CD4-positive, alpha-beta T cell (primary cell): Measurements from ENCODE around the gene KCNJ3. TPM values are rescaled to one million over a fixed set of nuclear protein-coding genes. Genes with fewer than 3 reads are reported as not detected.

Experiments used
- ATAC-seq: fragments of 200-7000 bp; cut with Tn5 transposase; one replicate; pipeline ENCODE4 v1.10.0; 2022; ENCODE audit warnings: mild to moderate bottlenecking; ENCODE audit not compliant: poor library complexity
- CTCF ChIA-PET: fragments of 350-600 bp; sonication (Branson Sonifier 250); formaldehyde crosslinking; loops from one replicate; lab custom pipeline; 2021; ENCODE audit warnings: antibody characterized with exemption, inconsistent platforms; lab: Charles Lee
- POLR2A ChIA-PET: fragments of 350-600 bp; sonication (Branson Sonifier 250); formaldehyde crosslinking; loops from one replicate; lab custom pipeline; 2021; ENCODE audit warnings: antibody characterized with exemption, inconsistent platforms; lab: Charles Lee
- DNase-seq, 14 experiments: peaks; one replicate each; pipeline ENCODE4 v3.0.0-alpha.2; 2013 to 2020; ENCODE audit warnings: mixed read lengths in 2 of 14
- H3K27ac ChIP-seq, 2 donors: one replicate each; pipeline versions ENCODE4 v1.5.1 to v1.7.0; 2013; ENCODE audit warnings: low read length in 2 of 2, low read depth in 1 of 2, mild to moderate bottlenecking in 1 of 2
- H3K27me3 ChIP-seq, 2 experiments: 1 replicate in 1 of 2; 2 replicates in 1 of 2; pipeline versions ENCODE4 v1.6.1 to v1.7.0; 2013; ENCODE audit warnings: low read length in 2 of 2, control low read depth in 1 of 2, mild to moderate bottlenecking in 1 of 2, moderate library complexity in 1 of 2; ENCODE audit not compliant: insufficient read depth in 2 of 2, control insufficient read depth in 1 of 2
- H3K36me3 ChIP-seq: one replicate; pipeline ENCODE4 v1.6.1; 2013; ENCODE audit warnings: low read length, control low read depth; ENCODE audit not compliant: insufficient read depth
- H3K4me1 ChIP-seq: one replicate; pipeline ENCODE4 v1.6.1; 2013; ENCODE audit warnings: low read length, control low read depth; ENCODE audit not compliant: insufficient read depth
- H3K4me3 ChIP-seq: one replicate; pipeline ENCODE4 v1.5.1; 2013; ENCODE audit warnings: mild to moderate bottlenecking, low read length, moderate library complexity
- H3K9me3 ChIP-seq, 2 experiments: 1 replicate in 1 of 2; 2 replicates in 1 of 2; pipeline versions ENCODE4 v1.6.1 to v1.7.0; 2013; ENCODE audit warnings: low read length in 2 of 2, mild to moderate bottlenecking in 2 of 2, control low read depth in 1 of 2, moderate library complexity in 1 of 2; ENCODE audit not compliant: control insufficient read depth in 1 of 2, insufficient read depth in 1 of 2
- H3K27ac Mint-ChIP-seq: one replicate; pipeline ENCODE4 v1.8.0; 2020; ENCODE audit warnings: mixed read lengths
- H3K27me3 Mint-ChIP-seq: one replicate; pipeline ENCODE4 v1.8.0; 2021; ENCODE audit warnings: mixed read lengths
- H3K36me3 Mint-ChIP-seq: one replicate; pipeline ENCODE4 v1.8.0; 2021; ENCODE audit warnings: low read depth, mixed read lengths
- H3K4me1 Mint-ChIP-seq: one replicate; pipeline ENCODE4 v1.8.0; 2021; ENCODE audit warnings: low read depth, mixed read lengths
- H3K4me3 Mint-ChIP-seq: one replicate; pipeline ENCODE4 v1.8.0; 2020; ENCODE audit warnings: mild to moderate bottlenecking, mixed read lengths
- H3K9me3 Mint-ChIP-seq: one replicate; pipeline ENCODE4 v1.8.0; 2020; ENCODE audit warnings: mixed read lengths
- intact Hi-C, 2 experiments: fragments of 100-400 bp; cut with DNase I in 1 of 2; cut with micrococcal nuclease in 1 of 2; formaldehyde crosslinking; loops; one replicate each; pipeline versions ENCODE4 v1.15.1 to v1.9.0; 2023 to 2025; cut with DNase I, micrococcal nuclease
- polyA plus RNA-seq, 2 donors: library from polyadenylated mRNA; unstranded; fragments of 120-200 nt; gene quantifications; one replicate each; pipeline ENCODE4 v1.2.1, GENCODE V29; 2013
- total RNA-seq, 174 experiments: library from RNA in 2 of 174; stranded (reverse) in 2 of 174; gene quantifications; one replicate each; pipeline ENCODE4 v1.2.3 and lab custom pipeline; 2021 to 2026
- TF ChIP-seq, protein P1 (sequence below): fragments of 200-600 bp; IDR thresholded peaks from one replicate; pipeline ENCODE4 v1.8.0; 2022; ENCODE audit warnings: antibody characterized with exemption, mild to moderate bottlenecking

KCNJ3 gene, protein sequence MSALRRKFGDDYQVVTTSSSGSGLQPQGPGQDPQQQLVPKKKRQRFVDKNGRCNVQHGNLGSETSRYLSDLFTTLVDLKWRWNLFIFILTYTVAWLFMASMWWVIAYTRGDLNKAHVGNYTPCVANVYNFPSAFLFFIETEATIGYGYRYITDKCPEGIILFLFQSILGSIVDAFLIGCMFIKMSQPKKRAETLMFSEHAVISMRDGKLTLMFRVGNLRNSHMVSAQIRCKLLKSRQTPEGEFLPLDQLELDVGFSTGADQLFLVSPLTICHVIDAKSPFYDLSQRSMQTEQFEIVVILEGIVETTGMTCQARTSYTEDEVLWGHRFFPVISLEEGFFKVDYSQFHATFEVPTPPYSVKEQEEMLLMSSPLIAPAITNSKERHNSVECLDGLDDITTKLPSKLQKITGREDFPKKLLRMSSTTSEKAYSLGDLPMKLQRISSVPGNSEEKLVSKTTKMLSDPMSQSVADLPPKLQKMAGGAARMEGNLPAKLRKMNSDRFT
- total RNA-seq (not detected), total RNA-seq (lab: John Stamatoyannopoulos, UW) (0 to 0.07 (median 0) reads per million in 172 experiments)
- polyA plus RNA-seq (2013, experiment 1 of 2), result not detected
- polyA plus RNA-seq (2013, experiment 2 of 2), result 0.03 TPM

- Histone ChIP-seq H3K27ac (no peak within 1 kb of the TSS), H3K9me3 (peaks cover 0 to 23% of the 10 kb centered on the region in 2 experiments), H3K27me3 (peaks cover 13 to 20% of the 10 kb centered on the region in 2 experiments), H3K4me3 (no peak within 1 kb of the TSS), H3K36me3 (no peaks in the 10 kb centered on the region), H3K4me1 (no peaks in the 10 kb centered on the region)
- peaks cover 5% of the 10 kb centered on the region for H3K4me1 Mint-ChIP-seq
- H3K9me3 Mint-ChIP-seq, result no peaks in the 10 kb centered on the region
- H3K27me3 Mint-ChIP-seq, result peaks cover 41% of the 10 kb centered on the region
- TF ChIP-seq, protein P1, sequence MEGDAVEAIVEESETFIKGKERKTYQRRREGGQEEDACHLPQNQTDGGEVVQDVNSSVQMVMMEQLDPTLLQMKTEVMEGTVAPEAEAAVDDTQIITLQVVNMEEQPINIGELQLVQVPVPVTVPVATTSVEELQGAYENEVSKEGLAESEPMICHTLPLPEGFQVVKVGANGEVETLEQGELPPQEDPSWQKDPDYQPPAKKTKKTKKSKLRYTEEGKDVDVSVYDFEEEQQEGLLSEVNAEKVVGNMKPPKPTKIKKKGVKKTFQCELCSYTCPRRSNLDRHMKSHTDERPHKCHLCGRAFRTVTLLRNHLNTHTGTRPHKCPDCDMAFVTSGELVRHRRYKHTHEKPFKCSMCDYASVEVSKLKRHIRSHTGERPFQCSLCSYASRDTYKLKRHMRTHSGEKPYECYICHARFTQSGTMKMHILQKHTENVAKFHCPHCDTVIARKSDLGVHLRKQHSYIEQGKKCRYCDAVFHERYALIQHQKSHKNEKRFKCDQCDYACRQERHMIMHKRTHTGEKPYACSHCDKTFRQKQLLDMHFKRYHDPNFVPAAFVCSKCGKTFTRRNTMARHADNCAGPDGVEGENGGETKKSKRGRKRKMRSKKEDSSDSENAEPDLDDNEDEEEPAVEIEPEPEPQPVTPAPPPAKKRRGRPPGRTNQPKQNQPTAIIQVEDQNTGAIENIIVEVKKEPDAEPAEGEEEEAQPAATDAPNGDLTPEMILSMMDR, result no peak
- no peak within 1 kb of the TSS for H3K27ac Mint-ChIP-seq
- POLR2A ChIA-PET, result no interaction called here
- ATAC-seq (no peak), DNase-seq (no peak)
- CTCF ChIA-PET, result no interaction called here
- no peak within 1 kb of the TSS for H3K4me3 Mint-ChIP-seq
- H3K36me3 Mint-ChIP-seq, result no peaks in the 10 kb centered on the region
- intact Hi-C loops, result no loop called here
Measured at GRCh38 chr2:154698296-154698720, at the start of gene KCNJ3. Gene KCNJ3 (plus strand): TSS chr2:154698695. CDS start chr2:154698776, 81 bp downstream.

- no peaks in the 10 kb centered on the region for H3K36me3 Mint-ChIP-seq
- no peak overlapping the region for H3K27ac ChIP-seq
- POLR2A ChIA-PET, result no interaction called here
- no peaks in the 10 kb centered on the region for H3K4me1 ChIP-seq
- no peak overlapping the region for H3K27ac Mint-ChIP-seq
- H3K4me1 Mint-ChIP-seq, result no peaks in the 10 kb centered on the region
- TF ChIP-seq, protein P1, result no peak
- H3K27me3 Mint-ChIP-seq, result no peaks in the 10 kb centered on the region
- CTCF ChIA-PET, result no interaction called here
- H3K36me3 ChIP-seq, result no peaks in the 10 kb centered on the region
- no peaks in the 10 kb centered on the region for H3K27me3 ChIP-seq
- no peaks in the 10 kb centered on the region for H3K9me3 Mint-ChIP-seq
- no peak for DNase-seq
- H3K4me3 ChIP-seq, result no peak overlapping the region
- H3K9me3 ChIP-seq, result no peaks in the 10 kb centered on the region
- H3K4me3 Mint-ChIP-seq, result no peak overlapping the region
- intact Hi-C loops, result no loop called here
- ATAC-seq, result no peak
Measured at GRCh38 chr2:154655499-154655898, 43.0 kb upstream of the KCNJ3 start.

GRCh38 chr2:154658854-154659253, 39.6 kb upstream of the KCNJ3 start:
- Mint-ChIP-seq H3K4me1 (no peaks in the 10 kb centered on the region), H3K27ac (no peak overlapping the region), H3K4me3 (no peak overlapping the region), H3K36me3 (no peaks in the 10 kb centered on the region), H3K9me3 (peaks cover 5% of the 10 kb centered on the region), H3K27me3 (no peaks in the 10 kb centered on the region)
- ChIA-PET POLR2A (no interaction called here), CTCF (no interaction called here)
- Histone ChIP-seq H3K9me3 (no peaks in the 10 kb centered on the region), H3K36me3 (no peaks in the 10 kb centered on the region), H3K4me3 (no peak overlapping the region), H3K4me1 (no peaks in the 10 kb centered on the region), H3K27me3 (no peaks in the 10 kb centered on the region), H3K27ac (no peak overlapping the region)
- no peak for DNase-seq
- intact Hi-C loops, result no loop called here
- TF ChIP-seq, protein P1, result no peak
- ATAC-seq, result no peak
